Gastroesophageal sphincter (tissue), 4 donors: ENCODE data around the gene CBX1. TPM values are rescaled to one million over a fixed set of nuclear protein-coding genes. Genes with fewer than 3 reads are reported as not detected.

Source experiments
- ATAC-seq: fragments of 150-250 bp; one replicate; pipeline ENCODE4 v1.9.1; 2016; ENCODE audit warnings: mild to moderate bottlenecking, moderate library complexity
- H3K27ac ChIP-seq, 4 donors: fragments of 200-600 bp; sonication (generic) in 3 of 4; 1 replicate in 3 of 4; 2 replicates in 1 of 4; pipeline ENCODE4 v1.5.1; 2016 to 2019
- H3K27me3 ChIP-seq: fragments of 200-600 bp; sonication (generic); one replicate; pipeline ENCODE4 v1.5.1; 2019
- H3K36me3 ChIP-seq, 2 donors: fragments of 200-600 bp; sonication (generic); one replicate each; pipeline ENCODE4 v1.5.1; 2019; ENCODE audit warnings: control low read depth in 1 of 2
- H3K4me1 ChIP-seq, 3 donors: fragments of 200-600 bp; sonication (generic); 1 replicate in 2 of 3; 2 replicates in 1 of 3; pipeline ENCODE4 v1.5.1; 2016 to 2019; ENCODE audit warnings: control low read depth in 2 of 3
- H3K4me3 ChIP-seq, 2 donors: fragments of 200-600 bp; sonication (generic); one replicate each; pipeline ENCODE4 v1.5.1; 2019; ENCODE audit warnings: mild to moderate bottlenecking in 1 of 2, moderate library complexity in 1 of 2
- H3K9me3 ChIP-seq, 3 donors: fragments of 200-600 bp; sonication (generic); one replicate each; pipeline ENCODE4 v1.5.1; 2017 to 2019; ENCODE audit warnings: control low read depth in 2 of 3
- EP300 ChIP-seq: sonication (generic); formaldehyde crosslinking; IDR thresholded peaks from one replicate; pipeline ENCODE4 v1.6.1; 2017; ENCODE audit warnings: antibody characterized with exemption, mild to moderate bottlenecking
- POLR2A ChIP-seq, 2 donors: fragments of 450-650 bp; IDR thresholded peaks; one replicate each; pipeline ENCODE4 v1.6.1; 2017; ENCODE audit warnings: antibody characterized with exemption in 2 of 2, mild to moderate bottlenecking in 2 of 2, moderate library complexity in 1 of 2
- POLR2AphosphoS5 ChIP-seq: sonication (generic); formaldehyde crosslinking; IDR thresholded peaks from one replicate; pipeline ENCODE4 v1.6.1; 2017; ENCODE audit warnings: antibody characterized with exemption
- WGBS, 2 donors: methylation state at CpG; one replicate each; pipeline ENCODE4 v1.1.5; 2018; ENCODE audit warnings: low coverage in 1 of 2; 5-methylcytosine and 5-hydroxymethylcytosine counted together
- total RNA-seq, 4 donors: library from RNA; depleted of rRNA; stranded (reverse); fragments of >200 nt; gene quantifications; one replicate each; pipeline ENCODE4 v1.1.0, GENCODE V29; 2016
- TF ChIP-seq, protein P1 (sequence below), 4 experiments: fragments of 200-600 bp in 2 of 4; fragments of 450-650 bp in 2 of 4; sonication (generic) in 1 of 4; IDR thresholded peaks; one replicate each; pipeline ENCODE4 v1.5.1; 2017 to 2019; ENCODE audit warnings: antibody characterized with exemption in 4 of 4, mild to moderate bottlenecking in 2 of 4, moderate library complexity in 2 of 4

CBX1 gene
- total RNA-seq, 4 donors from 2014 or later = 46.0 to 59.3 (median 55.0) TPM

- H3K9me3 ChIP-seq = no peaks in the 10 kb centered on the region
- no peaks in the 10 kb centered on the region for H3K27me3 ChIP-seq
- H3K4me3 ChIP-seq = no peak overlapping the region
- 44 to 48% methylated on average over 5 of the region's 9 CpGs for WGBS, 2 donors
- TF ChIP-seq POLR2A (IDR thresholded peaks at IDR 0.05) (no peak), POLR2AphosphoS5 (no peak), EP300 (no peak)
- TF ChIP-seq, protein P1, sequence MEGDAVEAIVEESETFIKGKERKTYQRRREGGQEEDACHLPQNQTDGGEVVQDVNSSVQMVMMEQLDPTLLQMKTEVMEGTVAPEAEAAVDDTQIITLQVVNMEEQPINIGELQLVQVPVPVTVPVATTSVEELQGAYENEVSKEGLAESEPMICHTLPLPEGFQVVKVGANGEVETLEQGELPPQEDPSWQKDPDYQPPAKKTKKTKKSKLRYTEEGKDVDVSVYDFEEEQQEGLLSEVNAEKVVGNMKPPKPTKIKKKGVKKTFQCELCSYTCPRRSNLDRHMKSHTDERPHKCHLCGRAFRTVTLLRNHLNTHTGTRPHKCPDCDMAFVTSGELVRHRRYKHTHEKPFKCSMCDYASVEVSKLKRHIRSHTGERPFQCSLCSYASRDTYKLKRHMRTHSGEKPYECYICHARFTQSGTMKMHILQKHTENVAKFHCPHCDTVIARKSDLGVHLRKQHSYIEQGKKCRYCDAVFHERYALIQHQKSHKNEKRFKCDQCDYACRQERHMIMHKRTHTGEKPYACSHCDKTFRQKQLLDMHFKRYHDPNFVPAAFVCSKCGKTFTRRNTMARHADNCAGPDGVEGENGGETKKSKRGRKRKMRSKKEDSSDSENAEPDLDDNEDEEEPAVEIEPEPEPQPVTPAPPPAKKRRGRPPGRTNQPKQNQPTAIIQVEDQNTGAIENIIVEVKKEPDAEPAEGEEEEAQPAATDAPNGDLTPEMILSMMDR (IDR thresholded peaks at IDR 0.05) = no peak
- H3K36me3 ChIP-seq = peaks cover 3 to 65% of the 10 kb centered on the region in 2 donors
- no peak overlapping the region for H3K27ac ChIP-seq
- no peak for ATAC-seq
- peaks cover 0 to 3% (median 0%) of the 10 kb centered on the region in 3 donors for H3K4me1 ChIP-seq
These were observed 24.7 kb upstream of the CBX1 start for GRCh38 chr17:48125829-48126531.

- no peak overlapping the region for H3K4me3 ChIP-seq
- no peaks in the 10 kb centered on the region for H3K9me3 ChIP-seq
- H3K27ac ChIP-seq = no peak overlapping the region
- H3K36me3 ChIP-seq = peaks cover 3 to 85% of the 10 kb centered on the region in 2 donors
- TF ChIP-seq, protein P1 (IDR thresholded peaks at IDR 0.05) = no peak
- TF ChIP-seq EP300 (no peak), POLR2A (IDR thresholded peaks at IDR 0.05) (no peak), POLR2AphosphoS5 (no peak)
- no peak for ATAC-seq
- H3K4me1 ChIP-seq = no peaks in the 10 kb centered on the region
- no peaks in the 10 kb centered on the region for H3K27me3 ChIP-seq
- 88 to 94% methylated on average over 3 to 4 of the region's 4 CpGs for WGBS, 2 donors
These were observed 22.6 kb upstream of the CBX1 start for GRCh38 chr17:48123776-48124388.

GRCh38 chr17:48123111-48123510 lies 21.8 kb upstream of the CBX1 start:
- no peaks in the 10 kb centered on the region for H3K27me3 ChIP-seq
- no peaks in the 10 kb centered on the region for H3K9me3 ChIP-seq
- TF ChIP-seq, protein P1 (IDR thresholded peaks at IDR 0.05) = no peak
- TF ChIP-seq POLR2AphosphoS5 = no peak
- no peak for TF ChIP-seq POLR2A (IDR thresholded peaks at IDR 0.05)
- no peak for TF ChIP-seq EP300
- no peak for ATAC-seq
- H3K4me1 ChIP-seq = no peaks in the 10 kb centered on the region
- no peak overlapping the region for H3K27ac ChIP-seq
- 72 to 94% methylated on average over 3 to 5 of the region's 6 CpGs for WGBS, 2 donors
- no peak overlapping the region for H3K4me3 ChIP-seq
- H3K36me3 ChIP-seq = peaks cover 3 to 93% of the 10 kb centered on the region in 2 donors

DNA sequence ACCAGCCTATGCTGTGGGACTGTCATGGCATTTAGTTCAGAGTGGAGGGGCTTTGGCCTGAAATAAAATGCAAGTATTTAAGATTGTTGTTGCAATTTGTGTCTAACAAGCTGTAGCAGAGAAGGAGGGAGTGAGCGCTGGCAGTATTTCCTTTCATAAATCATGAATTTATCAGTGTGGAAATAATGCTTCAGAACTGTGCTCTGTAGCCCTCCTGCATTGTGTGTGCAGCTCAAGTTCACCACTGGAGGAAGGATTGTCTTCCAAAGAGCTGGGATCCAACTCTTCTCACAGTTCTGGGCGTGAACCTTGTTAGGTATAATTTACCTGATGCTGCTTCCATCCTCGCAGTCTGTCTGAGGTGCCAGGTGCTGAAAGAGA lies 21.4 kb upstream of the CBX1 start:
- no peak for ATAC-seq
- H3K9me3 ChIP-seq = no peaks in the 10 kb centered on the region
- H3K36me3 ChIP-seq = peaks cover 3 to 98% of the 10 kb centered on the region in 2 donors
- no peak overlapping the region for H3K4me3 ChIP-seq
- no peaks in the 10 kb centered on the region for H3K27me3 ChIP-seq
- H3K27ac ChIP-seq = no peak overlapping the region
- H3K4me1 ChIP-seq = no peaks in the 10 kb centered on the region
- 76% methylated on average over 3 of the region's 3 CpGs; no CpG with 5 or more reads in 1 of the 2 donors for WGBS, 2 donors
- TF ChIP-seq, protein P1 (IDR thresholded peaks at IDR 0.05) = no peak
- TF ChIP-seq EP300 = no peak
- TF ChIP-seq POLR2AphosphoS5 = no peak
